Measurements from ENCODE around the gene LRRC4C. TPM values are rescaled to one million over a fixed set of nuclear protein-coding genes. Genes with fewer than 3 reads are reported as not detected.

The LRRC4C gene
- total RNA-seq, 1 donor from 2014 or later = 0.41 TPM

DNA sequence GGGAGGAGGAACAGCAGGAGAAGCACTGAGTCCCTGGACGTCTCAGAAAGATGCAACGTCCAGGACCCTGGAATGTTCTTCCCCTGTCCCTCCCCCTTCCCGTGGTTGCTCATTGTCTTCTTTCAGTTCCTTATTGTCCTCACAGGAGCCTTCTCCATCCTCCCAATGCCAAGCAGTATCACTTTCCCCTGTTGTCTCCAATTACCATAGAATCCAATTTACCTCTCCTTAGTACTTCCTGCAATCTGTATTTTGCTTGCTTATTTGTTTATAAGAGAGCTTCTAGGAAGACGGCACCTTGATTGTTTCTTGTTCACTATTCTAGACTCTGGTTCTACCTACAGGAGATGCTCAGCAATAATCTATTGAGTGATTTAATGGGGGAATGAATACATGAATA is 1273.7 kb downstream of the LRRC4C start:
- no peak for DNase-seq
- intact Hi-C loops (cut with micrococcal nuclease) = no loop called here
- no peaks in the 10 kb centered on the region for H3K36me3 ChIP-seq
- no peak overlapping the region for H3K27ac ChIP-seq (replicated peaks)
- H3K9me3 ChIP-seq (replicated peaks) = no peaks in the 10 kb centered on the region
- no peaks in the 10 kb centered on the region for H3K27me3 ChIP-seq (ENCODE audit: low read depth)
- TF ChIP-seq, protein P1, sequence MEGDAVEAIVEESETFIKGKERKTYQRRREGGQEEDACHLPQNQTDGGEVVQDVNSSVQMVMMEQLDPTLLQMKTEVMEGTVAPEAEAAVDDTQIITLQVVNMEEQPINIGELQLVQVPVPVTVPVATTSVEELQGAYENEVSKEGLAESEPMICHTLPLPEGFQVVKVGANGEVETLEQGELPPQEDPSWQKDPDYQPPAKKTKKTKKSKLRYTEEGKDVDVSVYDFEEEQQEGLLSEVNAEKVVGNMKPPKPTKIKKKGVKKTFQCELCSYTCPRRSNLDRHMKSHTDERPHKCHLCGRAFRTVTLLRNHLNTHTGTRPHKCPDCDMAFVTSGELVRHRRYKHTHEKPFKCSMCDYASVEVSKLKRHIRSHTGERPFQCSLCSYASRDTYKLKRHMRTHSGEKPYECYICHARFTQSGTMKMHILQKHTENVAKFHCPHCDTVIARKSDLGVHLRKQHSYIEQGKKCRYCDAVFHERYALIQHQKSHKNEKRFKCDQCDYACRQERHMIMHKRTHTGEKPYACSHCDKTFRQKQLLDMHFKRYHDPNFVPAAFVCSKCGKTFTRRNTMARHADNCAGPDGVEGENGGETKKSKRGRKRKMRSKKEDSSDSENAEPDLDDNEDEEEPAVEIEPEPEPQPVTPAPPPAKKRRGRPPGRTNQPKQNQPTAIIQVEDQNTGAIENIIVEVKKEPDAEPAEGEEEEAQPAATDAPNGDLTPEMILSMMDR (IDR thresholded peaks at IDR 0.05; ENCODE audit: borderline replicate concordance) = no peak
- H3K4me1 ChIP-seq = no peaks in the 10 kb centered on the region
- H3K4me3 ChIP-seq = no peak overlapping the region

DNA sequence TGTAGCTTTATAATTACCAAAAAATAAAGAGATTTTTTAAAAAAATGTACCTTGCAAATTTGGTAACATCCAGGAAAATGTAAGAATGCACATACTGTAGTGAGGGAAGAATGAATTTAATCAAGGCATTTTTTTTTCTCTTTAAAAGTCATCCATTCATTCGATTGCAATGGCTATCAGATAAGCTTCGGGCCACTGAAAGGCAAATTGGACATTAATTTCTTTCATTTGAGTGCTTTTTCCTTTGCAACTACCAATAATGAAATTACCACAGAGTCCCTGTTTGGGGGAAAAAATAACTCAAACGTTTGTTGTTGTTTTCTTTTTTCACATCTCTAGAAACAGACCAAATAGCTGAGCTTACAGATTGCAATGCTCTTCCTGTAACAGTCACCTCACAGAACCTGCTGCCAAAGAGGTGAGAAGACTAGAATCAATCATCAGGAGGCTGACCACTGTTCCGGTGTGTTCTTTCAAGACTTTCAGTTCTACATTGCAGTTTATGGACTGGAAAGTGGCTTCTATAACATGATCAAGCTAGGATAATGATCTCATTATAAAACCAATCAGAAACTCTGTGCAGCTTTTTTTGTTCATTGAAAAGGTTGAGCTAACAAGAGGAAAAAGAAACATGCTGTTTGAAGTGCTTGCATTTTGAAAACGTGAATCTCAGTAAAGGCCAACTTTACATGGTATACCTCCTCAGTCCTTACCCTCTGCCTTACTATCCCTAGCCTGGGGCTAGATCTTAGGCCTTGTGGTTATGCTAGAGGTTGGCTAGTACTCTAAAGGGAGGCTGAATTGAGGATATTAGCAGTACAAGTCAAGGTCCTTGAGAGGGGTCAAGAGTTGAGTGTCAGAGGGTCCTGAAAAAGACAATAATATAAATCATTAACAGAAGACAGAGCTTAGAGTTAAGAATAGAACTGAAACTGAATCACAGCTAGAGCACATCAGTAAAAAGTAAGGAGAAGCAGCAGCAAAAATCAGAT is 1276.1 kb downstream of the LRRC4C start:
- H3K4me1 ChIP-seq = no peaks in the 10 kb centered on the region
- no peak for DNase-seq
- no peaks in the 10 kb centered on the region for H3K9me3 ChIP-seq (replicated peaks)
- H3K36me3 ChIP-seq = no peaks in the 10 kb centered on the region
- H3K27ac ChIP-seq (replicated peaks) = no peak overlapping the region
- H3K4me3 ChIP-seq = no peak overlapping the region
- intact Hi-C loops (cut with micrococcal nuclease) = no loop called here
- TF ChIP-seq, protein P1 (IDR thresholded peaks at IDR 0.05; ENCODE audit: borderline replicate concordance) = no peak
- H3K27me3 ChIP-seq (ENCODE audit: low read depth) = no peaks in the 10 kb centered on the region

DNA sequence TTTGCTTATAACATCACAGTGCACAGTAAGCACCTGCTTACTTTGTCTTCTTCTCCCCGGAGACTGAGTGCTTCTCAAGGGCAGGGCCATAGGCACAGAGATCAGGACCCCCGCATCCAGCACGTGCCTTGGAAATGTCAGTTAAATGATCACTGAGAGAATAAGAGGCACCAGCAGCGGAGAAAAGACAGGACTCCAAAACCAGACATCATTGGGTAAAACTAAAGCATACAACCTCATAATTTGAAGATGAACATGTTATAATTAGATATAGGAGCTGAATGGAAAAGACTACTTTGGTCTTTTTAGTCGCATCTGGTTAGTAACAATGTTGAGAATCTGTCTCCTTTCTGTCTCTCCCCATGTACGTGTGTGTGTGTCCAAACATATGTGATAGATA is 1279.9 kb downstream of the LRRC4C start:
- TF ChIP-seq, protein P1 (IDR thresholded peaks at IDR 0.05; ENCODE audit: borderline replicate concordance) = no peak
- no peak overlapping the region for H3K4me3 ChIP-seq

DNA sequence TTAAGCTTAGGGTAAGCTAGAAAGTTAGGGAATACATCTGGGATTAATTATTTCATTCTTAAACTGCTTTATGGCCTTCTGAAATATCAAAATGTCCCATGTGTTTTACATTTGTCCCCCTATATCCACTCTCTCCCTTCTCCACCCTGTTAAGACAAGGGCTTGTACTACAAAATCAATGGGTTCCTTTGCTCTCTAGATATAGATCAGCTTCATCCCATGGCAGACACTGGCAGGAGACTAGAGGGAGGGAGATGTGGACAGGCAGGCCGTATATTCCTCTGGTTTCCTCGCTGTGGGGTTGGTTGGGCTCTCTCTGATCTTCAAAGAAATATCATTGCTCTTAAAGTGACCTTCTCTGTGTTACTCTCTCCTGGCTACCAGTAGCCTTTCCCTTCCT is 1281.0 kb downstream of the LRRC4C start:
- no peaks in the 10 kb centered on the region for H3K36me3 ChIP-seq
- intact Hi-C loops (cut with micrococcal nuclease) = no loop called here
- H3K27me3 ChIP-seq (ENCODE audit: low read depth) = no peaks in the 10 kb centered on the region
- H3K4me1 ChIP-seq = no peaks in the 10 kb centered on the region
- TF ChIP-seq, protein P1 (IDR thresholded peaks at IDR 0.05; ENCODE audit: borderline replicate concordance) = no peak
- H3K4me3 ChIP-seq = no peak overlapping the region
- H3K9me3 ChIP-seq (replicated peaks) = no peaks in the 10 kb centered on the region
- no peak overlapping the region for H3K27ac ChIP-seq (replicated peaks)
- DNase-seq = no peak

More for the DNA sequence above, 1279.9 kb downstream of the LRRC4C start:
- Histone ChIP-seq H3K9me3 (replicated peaks) (no peaks in the 10 kb centered on the region), H3K4me1 (no peaks in the 10 kb centered on the region), H3K36me3 (no peaks in the 10 kb centered on the region), H3K27me3 (ENCODE audit: low read depth) (no peaks in the 10 kb centered on the region), H3K27ac (replicated peaks) (no peak overlapping the region)
- no peak for DNase-seq
- intact Hi-C loops (cut with micrococcal nuclease) = no loop called here

DNA sequence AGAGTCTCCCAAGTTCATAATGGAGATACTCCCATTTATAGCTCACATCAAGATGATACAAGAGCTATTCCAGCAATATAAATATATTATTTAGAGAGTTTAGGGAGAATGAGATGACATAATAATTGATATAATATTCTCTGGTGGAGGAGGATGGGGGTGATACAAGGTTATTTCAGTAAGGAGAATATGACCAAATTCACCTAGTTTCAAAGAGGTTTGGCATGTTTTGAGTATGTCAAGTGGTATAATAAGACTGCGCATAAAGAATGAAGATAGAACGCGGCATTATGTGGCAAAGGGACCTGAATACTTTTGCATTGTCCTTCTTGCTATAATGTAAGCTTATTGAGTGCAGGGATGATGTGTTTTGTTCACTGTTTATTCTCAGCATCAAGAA is 1283.5 kb downstream of the LRRC4C start:
- Histone ChIP-seq H3K36me3 (no peaks in the 10 kb centered on the region), H3K9me3 (replicated peaks) (peaks cover 4% of the 10 kb centered on the region), H3K27me3 (ENCODE audit: low read depth) (no peaks in the 10 kb centered on the region), H3K4me3 (no peak overlapping the region), H3K27ac (replicated peaks) (no peak overlapping the region), H3K4me1 (no peaks in the 10 kb centered on the region)
- intact Hi-C loops (cut with micrococcal nuclease) = no loop called here
- TF ChIP-seq, protein P1 (IDR thresholded peaks at IDR 0.05; ENCODE audit: borderline replicate concordance) = no peak
- DNase-seq = no peak

All from left ventricle myocardium inferior (tissue), 1 donor.